ACC112 (cell line): ENCODE data around the gene COL23A1.
"Not testable (repeated sequence)": the region's sequence is repeated elsewhere in the genome, so short reads cannot be mapped to it uniquely, and the experiment has no call there.

ENCODE experiments used
- H2AFZ ChIP-seq: fragments of 200-600 bp; sonication (generic); one replicate; pipeline ENCODE4 v1.6.0; 2017; ENCODE audit warnings: antibody characterized with exemption, low read length; ENCODE audit not compliant: unreplicated experiment
- H3K27ac ChIP-seq: fragments of 200-600 bp; sonication (generic); 2 replicates; pipeline ENCODE4 v1.5.1; 2014; ENCODE audit warnings: low read depth, mild to moderate bottlenecking, antibody characterized with exemption, low read length, moderate library complexity
- H3K27me3 ChIP-seq: fragments of 200-600 bp; sonication (generic); 2 replicates; pipeline ENCODE4 v1.6.1; 2014; ENCODE audit warnings: mild to moderate bottlenecking, antibody characterized with exemption, low read length, moderate library complexity, mixed read lengths; ENCODE audit not compliant: insufficient read depth
- H3K36me3 ChIP-seq: fragments of 200-600 bp; sonication (generic); 2 replicates; pipeline ENCODE4 v1.6.1; 2016; ENCODE audit warnings: mild to moderate bottlenecking, antibody characterized with exemption, low read length, moderate library complexity, mixed read lengths; ENCODE audit not compliant: insufficient read depth
- H3K4me1 ChIP-seq: fragments of 200-600 bp; sonication (generic); one replicate; pipeline ENCODE4 v1.6.1; 2016; ENCODE audit warnings: low read length, mixed read lengths; ENCODE audit not compliant: insufficient read depth, unreplicated experiment, control insufficient read depth
- H3K4me3 ChIP-seq: fragments of 200-600 bp; sonication (generic); 2 replicates; pipeline ENCODE4 v1.5.1; 2014; ENCODE audit warnings: mild to moderate bottlenecking, low read depth, low read length
- H3K79me2 ChIP-seq: fragments of 200-600 bp; sonication (generic); one replicate; pipeline ENCODE4 v1.6.0; 2016; ENCODE audit warnings: low read length; ENCODE audit not compliant: control insufficient read depth, unreplicated experiment, insufficient read depth

The COL23A1 gene

DNA sequence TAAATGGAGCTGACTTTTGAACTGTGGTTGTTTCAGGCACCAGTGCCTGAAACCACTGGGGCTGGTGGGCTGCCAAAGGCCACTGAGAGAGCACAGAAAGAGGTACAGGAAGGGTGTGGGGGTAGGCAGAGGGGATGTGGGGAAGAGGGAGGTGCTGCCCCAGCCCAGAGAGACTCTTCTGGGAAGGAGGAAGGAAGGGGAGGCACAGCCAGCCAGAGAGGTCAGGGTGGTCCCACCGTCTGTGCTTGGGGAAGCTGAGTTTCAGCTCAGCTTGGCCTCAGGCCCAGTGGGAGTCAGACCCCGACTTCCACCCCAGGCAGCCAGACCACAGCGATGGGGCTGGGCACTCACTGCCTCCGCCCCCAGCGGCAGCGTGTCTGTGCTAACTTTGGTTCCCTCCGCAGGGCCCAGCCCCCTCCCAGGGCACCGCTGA, 348.9 kb downstream of the COL23A1 start:
- Histone ChIP-seq H3K36me3 (no peaks in the 10 kb centered on the region), H2AFZ (no peak overlapping the region), H3K4me3 (no peak overlapping the region), H3K27me3 (no peaks in the 10 kb centered on the region), H3K4me1 (no peaks in the 10 kb centered on the region), H3K27ac (no peak overlapping the region), H3K79me2 (no peaks in the 10 kb centered on the region)

DNA sequence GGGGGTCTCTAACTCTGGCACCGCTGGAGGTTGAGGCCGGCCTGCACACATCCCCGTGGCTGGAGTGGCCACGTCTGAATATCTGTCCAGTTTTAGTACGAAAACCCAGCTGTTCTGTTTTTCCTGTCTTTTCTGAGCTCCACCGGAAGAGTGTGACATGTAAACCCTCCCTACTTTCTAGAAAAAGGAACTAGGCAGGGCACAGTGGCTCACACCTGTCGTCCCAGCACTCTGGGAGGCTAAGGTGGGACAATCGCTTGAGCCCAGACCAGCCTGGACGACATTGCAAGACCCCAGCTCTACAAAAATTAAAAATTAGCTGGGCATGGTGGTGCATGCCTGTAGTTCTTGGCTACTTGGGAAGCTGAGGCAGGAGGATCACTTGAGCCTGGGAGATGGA, 349.4 kb downstream of the COL23A1 start:
- Histone ChIP-seq H3K4me3 (no peak overlapping the region), H2AFZ (no peak overlapping the region), H3K4me1 (no peaks in the 10 kb centered on the region)

DNA sequence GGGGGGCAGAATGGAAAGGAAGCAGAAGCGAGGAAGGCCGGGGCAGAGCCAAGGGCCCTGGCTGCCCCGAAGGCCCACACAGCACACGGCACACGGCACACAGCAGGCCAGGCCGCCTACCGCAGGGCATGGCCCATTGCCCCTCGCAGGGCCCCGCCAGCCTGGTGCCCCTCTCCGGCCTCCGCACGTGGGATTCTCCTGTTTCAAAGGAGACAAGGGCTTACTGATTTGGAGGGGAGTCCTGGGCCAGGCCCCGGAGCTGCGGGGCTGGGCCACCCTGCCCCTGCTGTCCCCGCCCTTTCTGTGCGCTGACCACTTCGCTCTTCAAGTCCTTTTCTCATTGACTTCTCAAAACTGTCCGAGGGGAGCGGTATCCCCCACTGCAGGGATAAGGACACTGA, 349.9 kb downstream of the COL23A1 start:
- H3K27ac ChIP-seq: no peak overlapping the region
- H3K4me3 ChIP-seq: no peak overlapping the region
- no peak overlapping the region for H2AFZ ChIP-seq
- H3K4me1 ChIP-seq: no peaks in the 10 kb centered on the region
- no peaks in the 10 kb centered on the region for H3K36me3 ChIP-seq
- H3K27me3 ChIP-seq: no peaks in the 10 kb centered on the region
- H3K79me2 ChIP-seq: no peaks in the 10 kb centered on the region

More for the DNA sequence above, 349.4 kb downstream of the COL23A1 start:
- H3K27me3 ChIP-seq: no peaks in the 10 kb centered on the region
- no peaks in the 10 kb centered on the region for H3K36me3 ChIP-seq
- no peak overlapping the region for H3K27ac ChIP-seq
- H3K79me2 ChIP-seq: no peaks in the 10 kb centered on the region

DNA sequence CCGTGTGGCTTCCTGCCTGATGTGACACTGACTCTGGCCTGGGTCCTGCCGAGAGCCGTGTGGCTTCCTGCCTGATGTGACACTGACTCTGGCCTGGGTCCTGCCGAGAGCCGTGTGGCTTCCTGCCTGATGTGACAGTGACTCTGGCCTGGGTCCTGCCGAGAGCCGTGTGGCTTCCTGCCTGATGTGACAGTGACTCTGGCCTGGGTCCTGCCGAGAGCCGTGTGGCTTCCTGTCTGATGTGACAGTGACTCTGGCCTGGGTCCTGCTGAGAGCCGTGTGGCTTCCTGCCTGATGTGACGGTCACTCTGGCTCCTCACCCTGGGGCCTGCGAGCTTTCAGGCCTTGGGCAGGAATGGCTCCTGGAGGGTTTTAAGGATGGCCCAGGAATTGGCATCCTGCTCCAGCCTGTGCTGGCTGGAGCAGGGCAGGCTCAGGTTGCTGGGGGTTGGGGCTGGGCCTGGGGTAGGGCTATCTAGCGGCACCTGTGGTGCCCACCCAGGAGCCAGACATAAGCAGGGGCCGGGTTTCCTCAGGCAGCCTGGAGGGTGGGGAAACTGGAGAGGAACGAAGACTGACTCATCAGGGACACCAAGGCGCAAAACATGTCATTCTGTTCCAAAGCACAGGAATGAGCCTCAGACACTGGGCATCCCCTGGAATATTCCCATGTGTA, 350.4 kb downstream of the COL23A1 start:
- not testable (repeated sequence) for H3K4me3 ChIP-seq, H3K27me3 ChIP-seq, H3K79me2 ChIP-seq, H3K36me3 ChIP-seq, H3K4me1 ChIP-seq, H2AFZ ChIP-seq, H3K27ac ChIP-seq

DNA sequence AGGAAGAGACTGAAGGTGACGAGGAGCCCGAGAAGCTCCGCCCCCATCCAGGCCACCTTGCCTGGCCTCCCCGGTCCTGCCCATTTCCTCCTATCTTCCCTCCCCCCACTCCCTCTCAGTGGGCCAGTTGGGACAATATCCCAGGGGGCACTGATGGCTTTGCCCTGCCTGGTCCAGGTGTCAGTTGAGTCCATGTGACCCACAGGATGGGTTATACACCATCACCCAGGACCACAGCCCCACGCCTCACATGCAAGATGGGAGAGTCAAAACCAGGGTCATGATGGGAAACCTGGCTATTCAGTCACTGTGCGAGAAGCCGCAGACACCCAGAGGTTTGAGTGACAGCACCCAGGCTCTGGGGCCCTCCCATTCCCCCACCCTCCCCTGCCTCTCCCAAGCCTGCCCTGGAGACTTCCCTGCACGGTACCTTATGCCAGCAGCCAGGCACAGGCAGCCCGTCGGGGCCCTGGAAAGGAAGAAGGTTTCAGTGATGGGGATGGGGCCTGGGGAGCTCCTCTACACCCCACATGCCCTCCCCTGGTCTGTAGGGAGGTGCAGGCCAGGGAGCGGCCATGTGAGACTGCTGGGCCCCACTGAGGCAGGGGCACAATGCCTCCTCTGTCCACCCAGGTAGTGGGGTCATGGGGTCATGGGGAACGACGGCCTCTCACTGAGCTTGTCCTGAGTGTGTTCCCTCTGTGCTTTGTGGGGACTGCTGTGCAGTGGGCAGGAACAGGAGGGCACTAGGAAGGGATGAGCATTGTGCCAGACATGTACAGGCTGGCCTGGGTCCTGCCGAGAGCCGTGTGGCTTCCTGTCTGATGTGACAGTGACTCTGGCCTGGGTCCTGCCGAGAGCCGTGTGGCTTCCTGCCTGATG, 351.2 kb downstream of the COL23A1 start:
- H3K79me2 ChIP-seq: no peaks in the 10 kb centered on the region
- H2AFZ ChIP-seq: no peak overlapping the region
- no peak overlapping the region for H3K4me3 ChIP-seq
- no peaks in the 10 kb centered on the region for H3K4me1 ChIP-seq
- H3K27me3 ChIP-seq: no peaks in the 10 kb centered on the region
- H3K36me3 ChIP-seq: no peaks in the 10 kb centered on the region
- H3K27ac ChIP-seq: no peak overlapping the region

DNA sequence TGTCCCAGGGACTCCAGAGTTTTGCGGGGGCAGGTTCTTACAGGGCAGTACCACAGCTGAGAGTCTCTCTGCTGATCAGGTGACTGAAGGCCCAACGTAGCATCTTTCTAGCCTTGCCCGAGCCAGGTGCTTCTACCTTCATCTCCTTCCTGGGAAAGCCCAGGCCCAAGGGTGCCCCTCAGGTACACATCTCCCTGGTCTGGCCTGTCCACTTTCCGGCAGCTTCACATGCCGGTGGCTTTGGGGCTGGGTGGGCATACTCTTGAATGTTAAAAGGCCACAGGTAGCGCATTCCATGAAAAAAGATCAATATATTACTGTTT, 351.9 kb downstream of the COL23A1 start:
- Histone ChIP-seq H2AFZ (no peak overlapping the region), H3K4me1 (no peaks in the 10 kb centered on the region), H3K79me2 (no peaks in the 10 kb centered on the region), H3K27ac (no peak overlapping the region), H3K4me3 (no peak overlapping the region), H3K36me3 (no peaks in the 10 kb centered on the region), H3K27me3 (no peaks in the 10 kb centered on the region)

DNA sequence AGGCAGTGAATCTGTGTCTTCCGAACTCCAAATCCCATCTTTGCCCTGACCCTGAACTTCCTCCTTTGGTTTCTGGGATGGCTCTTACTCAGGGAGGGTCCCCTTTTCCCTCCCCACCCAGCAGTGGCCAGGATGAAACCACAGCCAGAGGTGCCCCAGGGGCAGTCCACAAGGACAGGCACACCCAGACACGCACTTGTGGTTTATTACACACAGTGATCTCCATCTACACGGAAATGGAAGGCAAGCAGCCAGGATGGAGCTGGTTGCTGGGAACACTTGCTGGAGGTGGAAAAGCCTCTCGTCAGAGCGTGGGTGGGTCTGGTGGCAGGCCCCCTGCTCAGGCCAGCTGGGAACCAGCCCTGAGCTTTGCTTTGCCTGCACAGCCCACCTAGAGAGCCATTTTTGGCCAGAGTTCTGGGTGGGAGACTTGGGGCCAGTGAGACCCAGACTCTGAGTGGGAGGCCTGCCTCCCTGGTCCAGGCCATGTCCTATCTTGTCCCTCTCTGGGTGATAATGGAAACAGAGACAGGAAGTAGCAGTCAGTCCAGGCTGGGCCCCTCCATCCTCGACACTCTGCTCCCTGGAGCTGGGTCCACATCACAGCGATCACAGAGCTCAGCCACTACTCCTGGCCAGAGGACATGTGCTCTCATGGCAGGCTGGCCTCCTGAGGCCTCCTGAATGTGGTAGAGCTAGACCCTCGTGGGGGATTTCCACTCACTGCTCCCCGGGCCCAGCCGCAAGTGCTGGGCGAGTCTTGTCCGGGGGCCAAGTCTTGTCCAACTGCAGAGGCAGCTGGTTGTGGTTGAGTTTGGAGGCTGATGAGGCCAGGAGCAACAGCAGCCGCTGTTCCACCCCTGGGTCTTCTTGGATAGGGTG, 352.5 kb downstream of the COL23A1 start:
- Histone ChIP-seq H3K79me2 (no peaks in the 10 kb centered on the region), H2AFZ (no peak overlapping the region), H3K4me1 (peaks cover 4% of the 10 kb centered on the region), H3K27ac (no peak overlapping the region), H3K36me3 (no peaks in the 10 kb centered on the region), H3K4me3 (no peak overlapping the region), H3K27me3 (no peaks in the 10 kb centered on the region)

DNA sequence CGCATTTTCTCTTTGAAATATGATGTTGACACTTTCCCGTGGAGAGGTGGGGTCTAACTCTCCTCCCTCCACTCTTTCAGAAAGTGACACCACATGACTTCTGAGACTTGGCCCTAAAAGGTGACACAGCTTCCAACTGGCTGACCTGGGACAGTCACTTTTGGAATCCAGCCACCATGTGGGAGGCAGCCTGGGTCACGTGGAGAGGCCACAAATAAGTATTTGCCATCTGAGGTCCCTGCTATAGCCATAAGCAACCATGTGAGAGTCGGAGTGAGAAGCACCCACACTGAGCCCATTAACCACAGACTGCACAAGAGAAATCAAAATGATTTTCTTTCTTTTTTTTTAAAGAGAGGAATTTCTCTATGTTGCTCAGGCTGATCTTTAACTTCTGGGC, 353.5 kb downstream of the COL23A1 start:
- peaks cover 4% of the 10 kb centered on the region for H3K79me2 ChIP-seq
- H3K27me3 ChIP-seq: no peaks in the 10 kb centered on the region
- no peak overlapping the region for H2AFZ ChIP-seq
- no peak overlapping the region for H3K27ac ChIP-seq
- H3K4me1 ChIP-seq: peaks cover 4% of the 10 kb centered on the region
- H3K4me3 ChIP-seq: no peak overlapping the region
- H3K36me3 ChIP-seq: no peaks in the 10 kb centered on the region

DNA sequence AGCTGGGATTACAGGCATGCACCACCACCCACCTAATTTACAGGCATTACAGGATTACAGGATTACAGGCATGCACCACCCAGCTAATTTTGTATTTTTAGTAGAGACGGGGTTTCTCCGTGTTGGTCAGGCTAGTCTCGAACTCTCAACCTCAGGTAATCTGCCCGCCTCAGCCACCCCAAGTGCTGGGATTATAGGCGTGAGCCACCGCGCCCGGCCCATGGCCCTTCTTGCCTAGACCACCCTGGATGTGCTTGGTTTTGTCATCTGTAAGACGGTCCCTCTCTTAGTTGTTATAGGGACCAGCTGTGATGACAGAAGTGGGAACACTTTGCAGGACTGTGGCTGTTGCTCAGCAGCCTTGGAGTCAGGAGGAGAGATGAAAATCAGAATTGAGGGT, 354.1 kb downstream of the COL23A1 start:
- Histone ChIP-seq H3K27ac (no peak overlapping the region), H3K4me1 (peaks cover 8% of the 10 kb centered on the region), H3K36me3 (no peaks in the 10 kb centered on the region), H3K4me3 (no peak overlapping the region), H3K27me3 (no peaks in the 10 kb centered on the region), H2AFZ (no peak overlapping the region), H3K79me2 (peaks cover 9% of the 10 kb centered on the region)

DNA sequence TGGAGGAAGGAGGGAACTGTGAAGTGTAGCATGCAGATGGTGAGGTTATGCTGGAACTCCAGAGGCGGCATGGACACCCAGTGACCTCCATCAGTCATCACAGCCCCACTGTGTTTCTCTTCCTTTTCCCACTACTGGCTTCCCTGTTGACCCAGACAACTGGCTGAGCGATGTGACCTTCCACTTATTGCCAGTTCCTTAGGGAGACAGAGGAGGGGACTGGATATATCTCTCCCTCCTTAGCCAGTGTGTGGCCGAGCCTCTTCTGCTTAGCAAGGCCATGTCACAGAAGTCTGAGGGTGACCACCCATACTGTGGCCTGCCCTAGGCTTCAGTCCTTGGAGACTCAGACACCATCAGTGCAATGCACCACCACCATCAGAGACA, 354.6 kb downstream of the COL23A1 start:
- no peak overlapping the region for H2AFZ ChIP-seq

More for the DNA sequence above, 354.6 kb downstream of the COL23A1 start:
- no peak overlapping the region for H3K27ac ChIP-seq
- no peaks in the 10 kb centered on the region for H3K36me3 ChIP-seq
- no peaks in the 10 kb centered on the region for H3K27me3 ChIP-seq
- peaks cover 15% of the 10 kb centered on the region for H3K79me2 ChIP-seq
- H3K4me1 ChIP-seq: peaks cover 14% of the 10 kb centered on the region
- no peak overlapping the region for H3K4me3 ChIP-seq
